HG02610 (cell line): ENCODE results near the gene NT5C.
A peak's percentile ranks its signal among the peaks of the same experiment; 100 is the strongest.
"Not testable (repeated sequence)": the region's sequence is repeated elsewhere in the genome, so short reads cannot be mapped to it uniquely, and the experiment has no call there.

Experiments used
- ATAC-seq: cut with Tn5 transposase; IDR thresholded peaks from one replicate; pipeline ENCODE4 v1.9.1; 2021; ENCODE audit warnings: mild to moderate bottlenecking, moderate library complexity; ENCODE audit not compliant: unreplicated experiment

The NT5C gene

GRCh38 chr17:75131278-75132017, at the start of gene NT5C:
TSS of gene NT5C (minus strand) at chr17:75131742. CDS start at chr17:75131707, 35 bp downstream.
- ATAC-seq: peak; percentile 75

- ATAC-seq: no peak
These were observed 49.6 kb upstream of the NT5C start for GRCh38 chr17:75181110-75181509.

- no peak for ATAC-seq
These were observed 46.9 kb upstream of the NT5C start for GRCh38 chr17:75178453-75178852.

- ATAC-seq: no peak
These were observed 45.1 kb upstream of the NT5C start for GRCh38 chr17:75176625-75177024.

GRCh38 chr17:75174996-75175395, 43.5 kb upstream of the NT5C start:
- ATAC-seq: no peak

- ATAC-seq: no peak
These were observed 42.0 kb upstream of the NT5C start for GRCh38 chr17:75173526-75173925.

- no peak for ATAC-seq
These were observed 37.5 kb upstream of the NT5C start for GRCh38 chr17:75168998-75169397.

- not testable (repeated sequence) for ATAC-seq
These were observed 33.1 kb upstream of the NT5C start for GRCh38 chr17:75164606-75165005.

- ATAC-seq: no peak
These were observed 31.5 kb upstream of the NT5C start for GRCh38 chr17:75163074-75163473.

GRCh38 chr17:75160211-75160610, 28.7 kb upstream of the NT5C start:
- no peak for ATAC-seq

GRCh38 chr17:75159196-75160031, 27.9 kb upstream of the NT5C start:
- ATAC-seq: no peak

- ATAC-seq: not testable (repeated sequence)
These were observed 26.9 kb upstream of the NT5C start for GRCh38 chr17:75158480-75158879.

- ATAC-seq: no peak
These were observed 23.7 kb upstream of the NT5C start for GRCh38 chr17:75155191-75155601.

GRCh38 chr17:75154195-75155106, 22.9 kb upstream of the NT5C start, which contains the start of gene JPT1:
TSS of gene JPT1 (minus strand) at chr17:75154512. CDS start at chr17:75154397, 115 bp downstream.
- ATAC-seq: peak; percentile 96

- ATAC-seq: no peak
These were observed 22.2 kb upstream of the NT5C start for GRCh38 chr17:75153780-75154194.

GRCh38 chr17:75152922-75153779, 21.6 kb upstream of the NT5C start:
- ATAC-seq: no peak

GRCh38 chr17:75152523-75152921, 21.0 kb upstream of the NT5C start:
- no peak for ATAC-seq

- no peak for ATAC-seq
These were observed 20.4 kb upstream of the NT5C start for GRCh38 chr17:75151930-75152329.

GRCh38 chr17:75147878-75148546, 16.5 kb upstream of the NT5C start:
- no peak for ATAC-seq
